NCI-H1092 (cell line): Measurements from ENCODE around the gene GREB1.

ENCODE experiments used
- DNase-seq: peaks from one replicate; lab custom pipeline; 2025; lab: John Stamatoyannopoulos, UW

The GREB1 gene

DNA sequence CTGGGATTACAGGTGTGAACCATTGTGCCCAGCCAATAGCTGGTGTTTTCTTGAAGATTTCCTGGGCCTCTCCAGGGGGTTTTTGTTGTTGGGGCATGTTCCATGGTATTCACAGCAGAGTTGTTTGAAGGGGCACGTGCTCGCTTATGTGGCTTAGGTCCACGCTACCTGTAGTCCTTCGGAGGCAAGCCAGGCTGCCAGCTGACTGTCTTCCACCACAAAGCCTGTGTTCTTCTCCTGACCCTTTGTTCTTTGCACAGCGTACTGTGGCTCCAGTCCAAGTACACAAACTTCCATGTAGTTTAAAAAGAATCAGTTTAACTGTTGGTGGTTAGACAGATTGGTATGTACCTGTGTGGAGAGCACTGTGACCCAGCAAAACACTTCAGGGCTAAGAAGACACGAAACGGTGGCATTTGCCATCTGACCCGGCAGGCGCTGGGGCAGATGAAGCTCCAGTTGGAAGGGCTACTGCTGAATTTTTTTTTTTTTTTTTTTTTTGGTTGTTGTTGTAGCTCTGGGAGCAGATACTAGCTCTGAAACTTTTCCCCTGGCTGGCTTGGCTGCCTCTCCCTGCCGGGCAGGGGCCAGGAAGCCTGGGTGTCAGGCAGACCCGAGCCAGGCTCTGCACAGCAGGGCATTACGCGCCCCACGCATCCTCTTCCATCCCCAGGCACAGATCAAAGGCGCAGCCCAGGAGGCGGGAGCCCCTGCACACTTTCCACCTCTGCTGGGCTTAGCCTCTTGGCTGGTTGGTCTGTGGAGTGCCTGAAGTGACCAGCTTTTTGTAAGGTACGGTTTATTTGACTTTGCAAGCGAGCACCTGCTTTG lies 5.7 kb downstream of the GREB1 start:
- peak; percentile 96 for DNase-seq

- DNase-seq: peak; percentile 70
Measured at GRCh38 chr2:11540148-11540995, 6.5 kb downstream of the GREB1 start.

GRCh38 chr2:11540996-11541692 lies 7.3 kb downstream of the GREB1 start:
- no peak for DNase-seq

DNA sequence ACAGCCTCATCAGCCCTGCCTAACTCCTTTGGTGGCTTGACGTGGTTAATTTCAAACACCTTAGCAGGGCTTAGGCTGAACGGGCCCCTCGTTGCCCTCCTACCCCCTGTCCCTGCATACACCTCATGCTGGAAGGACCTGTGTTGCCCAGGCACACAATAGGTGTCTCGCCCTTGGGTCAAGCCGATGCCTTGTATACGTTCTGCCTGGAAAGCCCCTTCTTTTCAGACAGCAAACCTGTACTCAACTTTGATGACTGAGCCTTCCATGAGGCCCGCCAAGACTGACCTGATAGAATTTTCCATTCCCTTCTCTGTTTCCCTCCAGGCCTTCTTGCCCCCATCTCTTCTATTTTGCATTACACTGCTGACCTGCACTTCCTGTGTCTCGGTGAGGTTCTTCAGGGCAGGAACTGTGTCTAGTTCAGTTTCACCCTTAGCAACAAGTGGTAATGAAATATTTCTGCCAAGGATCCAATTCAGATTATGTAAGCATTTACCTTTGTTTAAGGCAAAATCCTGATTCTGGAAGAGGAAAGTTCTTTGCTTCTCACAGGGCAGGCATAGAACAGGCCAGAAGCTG lies 7.9 kb downstream of the GREB1 start:
- DNase-seq: no peak

- no peak for DNase-seq
Measured at GRCh38 chr2:11542275-11542819, 8.5 kb downstream of the GREB1 start.

DNA sequence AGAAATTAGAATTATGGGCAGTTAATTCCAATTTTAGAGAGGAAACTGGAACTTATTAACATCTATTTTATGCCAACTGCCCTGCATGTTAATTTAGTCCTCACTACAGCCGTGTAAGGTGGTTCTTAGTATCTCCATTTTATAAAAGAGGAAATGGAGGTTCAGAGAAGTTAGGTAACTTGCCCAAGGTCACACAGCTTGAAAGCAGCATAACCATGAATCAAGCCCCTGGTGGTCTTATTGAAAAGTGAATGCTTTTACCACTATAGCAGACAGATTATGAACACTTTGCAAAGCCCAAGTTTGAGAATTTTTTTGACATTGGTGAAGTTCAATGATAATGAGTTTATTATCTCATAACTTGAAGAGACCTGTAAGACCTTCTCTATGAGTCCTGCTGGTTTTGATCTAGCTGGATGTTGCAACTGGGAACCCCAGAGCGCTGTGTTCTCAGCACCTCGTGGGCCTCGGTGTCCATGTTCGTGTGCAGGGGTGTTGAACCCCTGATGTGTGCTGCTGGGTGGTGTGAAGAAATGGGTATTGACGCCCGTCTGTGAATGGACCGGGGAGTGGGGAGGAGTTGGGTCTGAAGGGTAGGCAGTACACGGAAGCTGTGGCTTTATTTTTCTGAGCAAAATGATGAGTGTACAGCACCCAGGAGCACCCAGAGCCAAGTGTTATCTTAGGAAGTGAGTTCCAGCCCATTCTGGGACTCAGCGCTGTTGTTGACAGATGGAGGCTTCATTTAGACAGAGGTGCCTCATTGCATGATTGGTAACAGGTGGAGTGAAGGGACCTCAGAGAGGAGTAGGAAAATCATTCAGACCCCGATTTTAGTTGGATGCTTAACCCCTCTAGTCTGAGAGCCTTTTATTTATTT lies 9.7 kb downstream of the GREB1 start:
- DNase-seq: no peak

- no peak for DNase-seq
Measured at GRCh38 chr2:11546072-11546471, 12.2 kb downstream of the GREB1 start.

- no peak for DNase-seq
Measured at GRCh38 chr2:11547912-11548497, 14.2 kb downstream of the GREB1 start.

DNA sequence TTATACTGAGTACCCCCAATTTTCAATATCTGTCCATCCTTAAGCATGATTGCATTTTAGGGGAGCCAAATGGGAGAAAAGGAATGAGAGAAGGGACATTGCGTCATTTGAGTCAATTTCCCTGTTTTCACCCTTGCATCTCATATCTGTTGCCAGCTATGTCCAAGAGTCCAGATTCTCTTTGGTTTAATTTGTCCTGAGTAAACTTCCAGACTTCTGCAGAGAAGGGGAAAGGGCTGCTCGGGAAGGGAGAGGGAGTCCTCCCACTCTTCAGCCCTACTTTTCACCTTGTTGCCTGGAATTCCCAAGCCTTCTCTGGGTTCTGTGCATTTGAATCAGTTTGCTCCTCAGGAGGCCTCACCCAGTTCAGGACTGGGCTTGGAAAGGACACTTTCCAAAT lies 16.5 kb downstream of the GREB1 start:
- DNase-seq: no peak

DNA sequence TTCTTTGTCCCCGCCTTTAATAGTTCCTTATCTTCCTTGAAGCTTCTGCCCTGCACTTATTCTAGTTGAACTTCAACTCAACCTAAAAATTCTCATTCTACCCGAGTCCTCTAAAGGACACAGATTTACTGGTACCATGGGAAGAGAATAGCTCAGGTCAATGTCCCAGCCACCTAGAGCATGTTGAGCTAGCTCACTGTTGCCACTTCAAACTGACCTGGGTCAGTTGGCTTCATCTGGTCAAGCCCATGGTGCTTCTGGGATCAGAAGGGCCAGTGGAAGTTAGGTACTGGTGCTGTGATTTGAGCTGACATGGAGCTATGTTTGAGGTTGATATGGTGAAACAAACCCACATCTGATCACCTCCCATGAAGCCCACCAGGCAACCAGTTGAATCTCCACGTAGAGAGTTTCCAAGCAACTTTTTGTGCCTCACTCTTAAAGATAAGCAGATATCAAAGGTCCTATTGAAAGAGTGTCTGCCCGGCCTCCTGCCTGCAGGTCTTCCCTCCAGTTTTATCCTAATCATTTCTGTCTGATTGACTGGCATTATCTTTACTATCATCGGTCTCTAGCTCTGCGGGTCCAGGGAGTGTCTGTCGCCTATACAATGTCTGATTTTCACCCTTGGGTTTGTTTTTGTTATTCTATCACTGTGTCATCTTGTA lies 17.2 kb downstream of the GREB1 start:
- DNase-seq: no peak

GRCh38 chr2:11551569-11552259 lies 17.9 kb downstream of the GREB1 start:
- DNase-seq: no peak

DNA sequence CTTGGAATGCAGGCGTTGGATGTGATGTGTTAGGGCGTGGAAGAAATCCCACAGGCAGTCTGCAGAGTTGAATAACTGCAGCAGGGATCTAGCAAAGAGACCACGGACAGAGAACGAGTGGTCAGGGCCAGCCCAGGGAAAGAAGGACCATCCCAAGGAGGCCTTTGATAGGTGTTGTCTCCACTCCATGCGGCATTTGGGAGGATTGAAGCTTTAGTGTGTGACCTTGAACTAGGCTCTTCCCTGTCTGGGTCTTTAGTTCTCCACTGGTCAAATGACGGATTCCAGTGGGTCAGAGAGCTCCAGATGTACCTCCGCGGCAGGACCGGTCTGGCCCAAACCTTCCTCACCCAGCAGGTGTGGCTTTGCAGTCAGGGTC lies 18.4 kb downstream of the GREB1 start:
- DNase-seq: no peak

DNA sequence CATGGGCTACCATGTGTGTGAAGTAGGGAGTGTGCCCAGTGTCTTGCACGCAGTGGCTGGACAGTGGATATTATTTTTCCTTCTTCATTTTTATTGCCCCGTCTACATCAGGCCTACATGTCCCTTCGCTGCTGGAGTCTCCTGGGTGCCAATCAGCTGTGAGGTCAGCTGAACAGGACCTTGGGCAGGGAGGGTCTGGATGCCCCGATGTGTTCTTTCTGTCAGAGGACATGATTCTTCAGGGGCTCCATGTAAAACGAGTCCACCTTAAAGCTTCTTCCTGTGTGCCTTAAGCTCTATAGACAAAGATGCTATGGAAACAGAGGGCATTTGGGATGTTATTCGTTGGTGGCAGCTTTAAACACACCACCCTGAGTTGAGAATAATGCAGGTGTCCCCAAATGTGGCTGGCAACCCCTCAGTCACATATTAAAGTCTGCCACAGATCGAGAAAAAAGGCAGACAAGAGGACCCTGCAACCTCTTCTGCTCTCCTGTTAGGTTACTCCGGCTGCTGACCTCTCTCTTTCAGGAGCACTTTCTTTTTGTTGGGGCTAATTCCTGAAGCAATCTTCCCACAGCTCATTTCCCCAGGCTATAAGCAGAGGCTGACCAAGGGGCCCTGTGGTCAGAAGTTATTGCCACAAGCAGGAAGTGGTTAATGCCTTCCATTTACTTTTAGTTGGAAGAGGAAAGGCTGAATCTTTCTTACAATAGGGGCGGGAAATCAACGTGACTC lies 20.0 kb downstream of the GREB1 start:
- DNase-seq: no peak

DNA sequence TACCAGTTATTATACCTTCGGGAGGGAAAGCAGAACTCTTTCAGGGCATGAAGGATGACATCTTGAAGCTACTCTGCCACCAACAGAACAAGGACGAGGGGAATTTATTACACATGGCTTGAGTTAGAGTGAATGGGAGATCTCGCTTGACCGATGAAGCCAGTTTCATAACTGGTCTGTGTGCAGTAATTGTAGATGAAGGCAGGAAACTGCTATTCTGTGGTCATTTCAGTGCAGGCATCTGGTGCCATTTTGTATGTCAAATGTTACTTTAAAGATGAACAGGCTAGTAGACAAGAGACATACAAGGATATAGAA lies 20.5 kb downstream of the GREB1 start:
- no peak for DNase-seq

- DNase-seq: no peak
Measured at GRCh38 chr2:11556101-11556806, 22.4 kb downstream of the GREB1 start.

- no peak for DNase-seq
Measured at GRCh38 chr2:11558214-11558886, 24.5 kb downstream of the GREB1 start.

DNA sequence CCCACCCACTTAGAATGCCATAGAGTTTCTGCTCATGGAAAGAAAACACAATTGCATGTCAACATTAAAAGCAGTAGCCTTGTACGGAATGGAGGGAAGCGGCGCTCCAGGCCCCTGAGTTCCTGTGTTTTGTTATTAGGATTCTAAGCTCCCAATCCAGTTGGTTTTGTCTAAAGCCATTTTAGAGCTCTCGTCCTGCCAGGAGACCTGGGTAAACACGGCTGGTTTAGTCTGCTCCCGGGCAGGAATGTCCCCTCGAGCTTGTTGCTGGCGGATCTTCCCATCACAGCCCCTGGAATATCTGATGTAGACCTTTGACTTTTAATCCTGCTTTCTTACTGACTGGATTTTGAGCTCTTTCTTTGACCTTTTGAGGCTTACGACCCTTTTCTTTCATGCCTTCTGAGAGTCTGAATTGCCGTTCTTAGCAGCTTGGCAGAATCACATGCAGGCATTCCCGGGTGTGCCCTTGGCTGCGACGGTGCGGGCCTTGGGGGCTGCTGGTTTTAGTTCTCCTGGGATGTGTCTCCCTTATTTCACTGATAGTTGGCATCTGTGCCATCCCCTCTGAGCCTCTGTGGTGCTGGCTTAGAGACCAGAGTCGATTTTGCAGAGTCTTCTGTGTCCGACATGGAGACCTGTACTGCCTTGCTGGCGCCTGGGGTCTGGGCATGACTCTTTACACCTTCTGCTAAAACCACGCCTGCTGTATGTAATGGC lies 25.4 kb downstream of the GREB1 start:
- no peak for DNase-seq
